Putamen (tissue), 1 donor: ENCODE measurements around the gene SLC9A6.
A peak's percentile ranks its signal among the peaks of the same experiment; 100 is the strongest.

Experiments used
- DNase-seq: peaks from one replicate; pipeline ENCODE4 v3.0.0-alpha.2; 2016; ENCODE audit warnings: low spot score

SLC9A6 gene

DNA sequence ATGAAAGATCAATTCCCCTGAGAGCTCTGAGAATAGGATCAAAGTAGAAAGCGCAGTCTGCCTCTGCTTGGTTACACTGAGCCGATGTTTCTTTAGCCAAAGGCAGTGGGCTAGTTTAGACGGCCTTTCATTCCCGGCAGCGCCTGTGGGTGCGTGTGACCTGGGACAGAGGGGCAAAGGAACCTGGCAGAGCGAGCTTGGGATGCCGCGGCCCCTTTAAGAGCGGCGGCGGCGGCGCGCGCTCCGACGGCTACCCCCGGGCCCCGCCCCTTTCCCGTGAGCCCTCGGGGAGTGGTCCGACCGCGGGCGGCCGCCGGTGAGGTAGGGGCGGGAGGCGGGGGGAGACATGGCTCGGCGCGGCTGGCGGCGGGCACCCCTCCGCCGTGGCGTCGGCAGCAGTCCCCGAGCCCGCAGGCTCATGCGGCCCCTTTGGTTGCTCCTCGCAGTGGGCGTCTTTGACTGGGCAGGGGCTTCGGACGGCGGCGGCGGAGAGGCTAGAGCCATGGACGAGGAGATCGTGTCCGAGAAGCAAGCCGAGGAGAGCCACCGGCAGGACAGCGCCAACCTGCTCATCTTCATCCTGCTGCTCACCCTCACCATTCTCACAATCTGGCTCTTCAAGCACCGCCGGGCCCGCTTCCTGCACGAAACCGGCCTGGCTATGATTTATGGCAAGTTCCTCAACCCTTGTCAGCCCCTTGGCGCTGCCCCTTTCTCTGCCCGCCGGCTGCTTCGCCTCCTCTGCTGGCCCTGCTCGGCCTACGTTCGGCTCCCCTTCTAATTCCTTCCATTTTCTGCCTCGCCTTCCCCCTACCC is at the start of gene SLC9A6:
SLC9A6 (plus strand) TSS at position 279 of the 816 bp plus-strand sequence; CDS start at position 503, 224 bp downstream.
- DNase-seq, result peak; percentile 71

DNA sequence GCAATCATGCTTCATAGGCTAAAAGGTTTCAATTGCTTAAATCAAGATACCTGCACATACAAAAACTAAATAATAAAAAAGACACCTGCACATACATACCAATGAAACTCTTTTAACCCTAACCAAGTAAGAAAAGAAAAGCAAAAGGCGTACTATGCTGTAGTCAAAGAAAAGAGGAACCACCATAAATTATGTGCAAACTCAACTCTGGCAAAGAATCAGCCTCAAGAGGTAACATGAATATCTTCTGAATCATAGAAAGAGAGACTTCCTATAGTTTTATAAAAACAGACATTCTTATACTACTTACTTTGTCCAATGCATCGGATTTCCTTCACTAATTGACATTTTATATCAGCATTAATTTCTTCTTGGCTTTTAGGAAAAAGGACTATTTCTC is 40.7 kb upstream of the SLC9A6 start:
- DNase-seq, result no peak

DNA sequence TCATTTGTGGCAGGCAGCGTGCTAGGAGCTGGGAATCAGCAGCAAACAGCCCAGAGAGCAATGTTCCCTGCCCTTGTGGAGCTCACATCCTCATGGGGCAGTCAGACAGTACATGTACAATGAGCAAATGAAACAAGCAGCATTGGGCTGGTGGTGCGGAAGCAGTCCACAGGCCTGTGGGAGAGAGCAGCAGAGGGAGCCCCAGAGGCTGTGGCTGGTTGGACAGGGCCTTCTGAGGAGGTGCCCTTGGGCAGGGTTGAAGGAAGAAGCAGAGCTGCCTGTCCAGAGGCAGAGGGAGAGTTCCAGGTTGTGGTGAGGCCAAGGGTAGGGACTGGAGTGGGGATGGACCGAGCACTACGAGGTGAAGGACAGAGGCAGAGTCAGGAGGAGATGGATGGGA is 33.9 kb upstream of the SLC9A6 start:
- DNase-seq, result no peak

DNA sequence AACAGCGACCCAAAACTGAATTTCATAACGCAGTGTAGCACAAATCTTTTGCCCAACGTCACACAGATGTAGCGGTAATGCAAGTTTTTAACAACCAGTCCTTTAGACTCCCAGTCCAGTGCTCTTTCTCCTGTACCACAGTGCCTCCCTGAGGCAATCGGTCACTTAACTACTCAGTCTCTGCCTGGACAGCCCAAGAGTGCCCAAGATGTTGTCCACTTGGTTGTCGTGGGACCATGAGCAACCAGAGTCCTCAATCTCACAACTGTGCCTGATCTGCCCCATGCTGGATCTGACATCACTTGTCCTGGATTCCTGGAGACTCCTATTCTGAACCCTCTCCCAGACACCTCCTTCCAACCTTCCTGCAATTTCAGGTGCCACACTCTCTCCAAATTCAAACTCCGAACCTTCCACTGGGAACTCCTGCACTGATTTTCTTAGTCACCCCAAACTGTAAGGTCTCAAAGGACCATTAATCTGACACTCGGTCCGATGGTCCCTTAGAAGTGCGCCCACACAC is 12.1 kb upstream of the SLC9A6 start:
- no peak for DNase-seq

DNA sequence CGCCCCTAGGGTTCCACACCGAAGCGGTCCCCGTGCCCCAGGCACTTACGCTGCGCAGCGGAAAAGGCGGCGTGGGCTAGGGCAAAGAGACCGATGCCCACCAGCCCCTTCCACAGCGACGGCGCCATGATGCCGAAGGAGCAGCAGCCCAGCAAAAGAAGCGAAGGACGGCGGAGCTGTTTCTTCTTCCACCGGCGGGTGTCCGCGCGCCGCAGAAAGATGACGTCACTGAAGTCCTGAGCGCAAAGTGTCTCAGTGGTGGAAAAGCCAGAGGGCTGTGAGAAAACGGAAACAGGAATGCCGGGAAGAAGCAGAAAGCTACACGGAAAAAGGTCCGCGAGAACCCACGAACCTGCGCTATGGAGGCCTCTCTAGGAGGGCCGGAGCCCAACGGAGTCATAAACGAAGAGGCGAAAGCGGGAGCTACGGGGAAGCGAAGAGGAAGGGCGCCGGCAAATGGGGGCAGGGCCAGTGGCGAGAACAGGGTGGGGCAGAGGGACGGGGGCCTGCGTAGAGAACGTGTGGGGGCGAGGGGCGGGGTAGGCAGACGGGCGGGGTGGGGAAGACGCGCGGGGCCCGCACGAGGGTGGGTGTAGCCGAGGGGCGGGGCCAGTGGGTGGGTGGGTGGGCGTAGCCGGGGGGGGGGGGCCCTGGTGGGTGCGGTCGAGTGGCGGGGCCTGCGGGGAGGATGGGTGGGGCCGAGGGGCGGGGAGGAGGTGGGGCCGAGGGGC is 11.5 kb upstream of the SLC9A6 start, which contains the start of gene MMGT1:
MMGT1 (minus strand) TSS at position 441 of the 731 bp plus-strand sequence; CDS start at position 128, 313 bp downstream.
- DNase-seq, result peak; percentile 80

DNA sequence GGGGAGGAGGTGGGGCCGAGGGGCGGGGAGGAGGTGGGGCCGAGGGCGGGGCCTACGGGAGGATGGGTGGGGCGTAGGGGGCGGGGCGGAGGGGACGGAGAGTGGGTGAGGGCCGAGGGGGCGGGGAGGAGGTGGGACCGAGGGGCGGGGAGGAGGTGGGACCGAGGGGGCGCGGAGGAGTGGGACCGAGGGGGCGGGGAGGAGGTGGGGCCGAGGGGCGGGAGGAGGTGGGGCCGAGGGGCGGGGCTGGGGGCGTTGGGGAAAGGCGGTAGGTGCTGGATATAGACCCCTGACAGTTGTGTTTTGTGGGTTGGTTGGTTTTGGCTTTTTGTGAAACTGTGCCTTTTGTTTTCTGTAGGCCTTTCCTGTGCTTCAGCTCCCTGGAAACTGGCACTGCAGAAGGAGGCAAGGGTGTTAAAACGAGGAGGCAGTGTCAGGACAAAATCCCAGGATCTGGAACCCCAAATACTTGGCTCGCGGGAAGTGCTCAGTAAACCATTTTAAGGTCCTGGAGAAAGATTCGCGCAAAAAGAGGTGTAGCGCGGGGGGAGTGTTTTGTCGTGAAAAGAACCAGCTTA is 10.9 kb upstream of the SLC9A6 start:
- peak; percentile 72 for DNase-seq

DNA sequence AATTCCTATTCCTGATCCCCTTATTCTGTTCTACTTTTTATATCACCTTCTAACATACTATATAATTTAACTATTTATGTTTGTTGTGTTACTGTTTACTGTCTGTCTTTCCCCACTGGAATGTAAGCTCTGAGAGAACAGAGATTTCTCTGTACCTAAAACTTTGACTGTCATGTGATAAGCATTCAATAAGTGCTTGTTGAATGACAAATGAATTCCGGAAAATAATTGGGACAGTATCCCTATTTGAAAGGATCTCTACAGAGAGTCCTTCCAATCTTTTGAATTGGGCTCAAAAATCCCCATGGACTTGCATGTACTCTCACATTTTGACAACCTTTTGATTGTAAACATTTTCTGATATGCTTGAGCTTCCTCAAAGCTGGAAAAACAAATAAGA is 9.8 kb upstream of the SLC9A6 start:
- DNase-seq, result no peak

DNA sequence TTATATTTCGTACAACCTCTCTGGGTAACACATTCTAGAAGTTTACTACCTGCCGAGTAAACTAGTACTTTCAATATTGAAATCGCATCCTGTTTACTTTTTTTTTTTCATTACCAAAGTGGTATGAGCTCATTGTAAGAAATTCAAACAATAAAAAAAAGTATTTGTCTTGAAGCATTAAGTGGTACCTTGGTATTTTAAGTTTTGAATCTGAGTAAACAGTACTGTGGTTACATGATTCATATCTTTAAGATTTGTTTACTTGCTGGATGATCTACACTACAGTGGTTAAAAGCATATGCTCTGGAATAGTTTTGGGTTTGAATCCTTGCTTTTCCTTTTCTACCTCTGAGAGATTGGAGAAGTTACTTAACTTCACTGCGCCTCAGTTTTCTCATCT is 7.6 kb upstream of the SLC9A6 start:
- no peak for DNase-seq

DNA sequence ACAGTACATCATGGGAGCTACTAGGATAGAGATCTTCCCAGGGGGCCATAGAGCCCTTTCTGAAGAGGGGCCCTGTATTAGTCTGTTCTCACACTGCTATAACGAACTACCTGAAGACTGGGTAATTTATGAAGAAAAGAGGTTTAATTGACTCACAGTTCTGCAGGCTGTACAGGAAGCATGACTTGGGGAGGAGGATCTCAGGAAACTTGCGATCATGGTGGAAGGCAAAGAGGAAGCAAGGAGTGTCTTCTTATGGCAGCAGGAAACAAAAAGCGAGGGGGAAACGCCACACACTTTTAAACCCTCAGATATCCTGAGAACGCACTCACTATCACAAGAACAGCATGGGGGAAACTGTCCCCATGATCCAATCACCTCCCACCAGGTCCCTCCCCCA is 4.2 kb upstream of the SLC9A6 start:
- no peak for DNase-seq

DNA sequence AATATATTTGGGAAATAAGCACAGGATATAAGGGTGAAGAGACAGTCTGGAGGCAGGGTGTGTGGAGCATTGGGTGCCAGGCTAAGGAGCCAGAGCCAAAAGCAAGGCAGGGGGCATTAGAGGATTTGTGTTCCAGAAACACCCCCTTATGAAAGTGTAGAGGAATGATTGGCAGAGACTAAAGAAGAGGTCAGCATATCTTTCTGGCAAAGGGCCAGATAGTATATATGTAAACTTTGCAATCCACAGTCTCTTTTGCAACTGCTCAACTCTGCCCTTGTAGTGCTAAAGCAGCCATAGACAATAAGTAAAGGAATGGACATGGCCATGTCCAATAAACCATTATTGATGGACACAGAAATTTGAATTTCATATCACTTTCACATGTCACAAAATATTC is 3.6 kb upstream of the SLC9A6 start:
- DNase-seq, result no peak

DNA sequence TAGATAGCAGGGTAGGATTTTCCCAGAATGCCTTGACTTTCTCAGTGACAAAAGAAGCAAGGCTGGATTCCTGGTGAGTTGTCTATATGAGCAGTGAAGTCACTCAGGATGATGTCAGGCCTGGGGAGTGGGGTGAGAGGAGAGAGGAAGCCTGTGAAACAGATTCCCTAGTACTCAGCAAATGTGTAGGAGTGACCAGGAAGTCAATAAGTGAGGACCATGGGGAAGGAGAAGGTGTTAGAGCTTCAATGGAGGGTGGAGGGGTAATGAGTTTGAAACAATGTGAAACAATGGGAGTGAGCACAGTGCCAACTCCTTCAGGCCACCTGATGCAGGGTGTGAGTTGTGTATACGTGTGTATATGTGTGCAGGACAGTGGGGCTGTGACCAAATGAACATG is 2.4 kb upstream of the SLC9A6 start:
- DNase-seq, result no peak

DNA sequence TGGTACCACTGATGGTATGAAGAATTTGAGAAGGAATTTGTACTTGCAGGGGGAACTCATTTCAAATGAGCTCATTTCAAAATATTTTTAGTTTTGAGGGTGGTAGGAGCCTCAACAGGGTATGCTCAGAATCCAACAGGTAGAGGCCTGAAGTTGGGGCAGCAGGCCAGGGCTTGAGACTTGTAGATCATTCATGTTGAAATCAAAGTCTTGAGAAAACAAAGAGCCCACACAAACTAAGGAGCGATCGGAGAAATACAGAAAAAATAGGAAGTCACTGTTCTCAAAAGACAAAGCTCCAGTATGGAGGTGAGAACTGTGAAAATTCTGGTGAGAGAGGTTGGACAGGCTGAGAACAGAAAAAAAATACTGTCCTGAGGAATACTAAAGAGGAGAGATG is 979 bp upstream of the SLC9A6 start:
- DNase-seq, result no peak

DNA sequence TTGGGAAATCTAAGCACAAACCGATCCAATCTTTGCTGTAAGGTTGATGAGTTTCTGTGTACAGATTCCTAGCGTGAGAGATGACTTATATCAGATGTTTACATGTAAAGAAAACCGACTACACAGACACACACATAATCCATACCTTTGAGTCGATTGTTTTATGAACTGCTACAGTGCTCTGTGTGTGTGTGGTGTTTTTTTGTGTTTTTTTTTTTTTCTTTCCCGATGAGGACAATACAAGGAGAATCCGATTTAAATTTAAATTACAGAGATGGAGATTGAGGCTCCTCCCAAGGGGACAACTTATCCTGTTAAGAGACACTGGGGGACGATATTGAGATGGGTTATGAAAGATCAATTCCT is 461 bp upstream of the SLC9A6 start:
- no peak for DNase-seq

DNA sequence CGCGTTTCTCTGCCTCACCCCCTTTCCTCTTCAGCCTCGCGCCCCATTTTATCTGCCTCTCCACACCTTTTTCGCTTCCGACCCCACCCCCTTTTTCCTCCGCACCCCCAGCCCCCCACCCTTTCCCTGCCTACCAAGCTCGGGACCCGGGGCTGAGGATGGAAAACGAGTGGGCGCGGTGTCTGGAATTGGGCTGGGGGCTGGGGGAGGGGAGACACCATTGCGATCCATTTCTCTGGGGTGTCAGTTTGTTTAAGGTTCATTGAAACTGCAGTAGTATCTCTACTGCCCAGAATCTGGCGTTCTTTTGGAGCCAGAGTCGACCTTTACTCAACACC is 707 bp downstream of the SLC9A6 start:
- DNase-seq, result no peak

DNA sequence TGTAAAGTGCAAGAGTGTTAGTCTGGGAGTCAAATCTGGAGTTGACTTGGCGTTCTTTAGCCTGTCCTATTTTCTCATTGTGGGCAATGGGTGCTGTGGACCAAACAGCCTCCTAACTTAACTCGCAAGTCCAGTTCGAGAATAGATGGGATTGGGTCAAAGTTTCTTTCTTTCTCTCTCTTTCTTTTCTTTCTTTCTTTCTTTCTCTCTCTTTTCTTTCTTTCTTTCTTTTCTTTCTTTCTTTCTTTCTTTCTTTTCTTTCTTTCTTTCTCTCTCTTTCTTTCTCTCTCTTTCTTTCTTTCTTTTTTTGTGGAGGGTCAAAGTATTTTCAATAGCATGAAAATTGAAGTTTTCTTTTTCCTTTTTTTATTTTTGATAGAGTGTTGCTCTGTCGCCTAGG is 3.0 kb downstream of the SLC9A6 start:
- DNase-seq, result no peak

DNA sequence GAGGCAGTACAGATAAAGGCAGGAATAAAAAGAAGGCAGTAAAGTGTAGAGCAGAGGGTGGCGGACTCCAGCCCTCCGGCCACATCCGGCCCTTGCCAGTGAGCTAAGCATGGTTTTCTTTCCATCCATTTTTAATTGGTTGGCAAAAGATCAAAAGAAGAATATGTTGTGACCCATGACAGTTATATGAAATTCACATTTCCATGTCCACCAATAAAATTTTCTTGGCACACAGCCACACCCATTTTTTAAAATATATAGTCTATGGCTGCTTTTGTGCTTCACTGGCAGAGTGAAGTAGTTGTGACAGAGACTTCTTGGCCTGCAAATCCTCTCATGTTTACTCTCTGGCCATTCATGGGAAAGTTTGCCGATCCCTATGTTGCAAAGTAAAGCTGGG is 29.8 kb downstream of the SLC9A6 start:
- no peak for DNase-seq

DNA sequence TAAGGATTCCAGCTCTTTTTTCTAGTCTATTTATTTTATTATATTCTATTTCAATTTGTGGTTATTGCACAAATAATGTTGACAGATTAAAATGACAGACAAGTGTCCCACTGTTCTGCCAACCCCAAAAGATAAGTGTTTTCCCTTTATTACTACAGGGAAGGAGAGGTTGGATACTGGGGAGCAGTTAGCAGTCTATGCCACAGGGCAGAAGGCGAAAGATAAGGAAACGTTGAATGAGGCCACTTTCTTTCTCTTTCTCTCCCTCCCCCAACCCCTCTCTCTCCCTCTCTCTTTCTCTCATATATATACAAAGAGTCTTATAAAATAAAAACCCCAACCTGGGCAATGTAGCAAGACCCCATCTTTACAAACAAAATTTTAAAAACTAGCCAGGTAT is 31.6 kb downstream of the SLC9A6 start:
- DNase-seq, result no peak

DNA sequence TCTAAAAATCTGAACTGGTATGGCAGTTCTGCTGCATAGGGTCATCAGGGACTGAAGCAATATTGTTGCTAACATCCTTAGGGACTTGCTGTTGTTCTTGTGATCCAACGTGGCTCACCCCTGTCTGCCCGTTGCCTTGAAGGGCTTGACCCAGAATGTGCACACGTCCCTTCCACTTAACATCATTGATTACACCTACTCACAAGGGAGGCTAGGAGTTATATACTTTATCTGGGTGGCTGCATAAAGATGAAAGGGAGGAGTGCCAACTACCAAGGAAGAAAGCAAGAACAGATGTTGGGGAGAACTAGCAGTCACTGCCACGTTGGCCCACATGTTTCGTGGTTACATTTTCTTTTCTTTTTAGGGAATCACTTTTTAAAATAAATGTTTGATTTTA is 34.0 kb downstream of the SLC9A6 start:
- DNase-seq, result no peak

DNA sequence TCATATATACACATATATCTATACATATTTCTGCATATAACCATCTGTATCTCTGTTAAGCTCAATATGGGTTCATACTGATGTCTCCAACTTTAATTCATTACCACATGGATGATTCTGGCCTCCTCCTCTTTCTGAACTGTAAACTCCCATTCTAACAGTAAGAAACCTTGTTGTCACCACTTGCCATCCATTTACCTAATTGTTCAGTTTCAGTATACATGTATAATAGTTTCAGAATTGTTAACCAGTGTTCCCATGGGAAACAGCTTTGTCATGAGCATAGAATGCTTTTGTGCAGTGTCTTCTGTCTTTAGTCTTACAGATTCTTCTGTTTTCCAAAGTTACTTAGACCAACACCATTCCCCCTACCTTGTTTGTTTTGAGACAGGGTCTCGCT is 35.9 kb downstream of the SLC9A6 start:
- DNase-seq, result no peak

DNA sequence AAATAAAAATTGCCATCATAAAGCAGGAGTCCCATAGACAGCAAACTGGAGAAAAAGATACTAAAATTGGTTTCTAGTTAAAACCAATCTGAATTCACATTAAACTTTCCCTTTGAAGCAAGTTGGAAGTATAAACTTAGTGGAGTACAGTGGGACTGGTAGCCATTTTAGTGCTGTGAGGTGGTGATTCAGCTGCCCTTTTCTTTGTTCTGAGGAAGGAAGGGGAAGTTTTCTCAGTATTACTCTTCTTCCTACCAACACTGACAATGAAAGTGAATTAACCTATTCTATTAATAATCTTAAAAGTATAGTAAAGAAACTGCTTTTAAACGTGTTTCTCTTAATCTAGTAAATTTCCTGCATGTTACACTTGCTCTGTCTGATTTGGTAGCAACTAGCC is 36.7 kb downstream of the SLC9A6 start:
- no peak for DNase-seq

DNA sequence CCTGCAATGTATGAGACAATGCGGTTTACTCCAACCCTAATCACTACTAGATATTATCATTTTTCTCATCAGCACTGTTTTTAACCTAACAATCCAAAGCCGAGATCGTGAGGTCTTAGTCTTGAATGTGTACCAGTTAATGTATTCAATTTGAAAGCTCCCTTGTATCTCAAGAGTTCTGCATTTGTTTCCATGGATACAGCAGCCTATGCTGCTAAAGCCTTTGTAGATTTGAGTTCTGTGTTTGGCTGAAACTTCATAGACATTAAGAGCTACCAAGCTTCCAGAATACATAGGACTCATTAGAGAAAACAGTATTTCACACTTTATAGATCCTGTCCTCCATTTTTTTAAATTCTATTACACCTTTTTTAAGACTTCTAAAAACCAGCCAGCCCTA is 39.9 kb downstream of the SLC9A6 start:
- no peak for DNase-seq

DNA sequence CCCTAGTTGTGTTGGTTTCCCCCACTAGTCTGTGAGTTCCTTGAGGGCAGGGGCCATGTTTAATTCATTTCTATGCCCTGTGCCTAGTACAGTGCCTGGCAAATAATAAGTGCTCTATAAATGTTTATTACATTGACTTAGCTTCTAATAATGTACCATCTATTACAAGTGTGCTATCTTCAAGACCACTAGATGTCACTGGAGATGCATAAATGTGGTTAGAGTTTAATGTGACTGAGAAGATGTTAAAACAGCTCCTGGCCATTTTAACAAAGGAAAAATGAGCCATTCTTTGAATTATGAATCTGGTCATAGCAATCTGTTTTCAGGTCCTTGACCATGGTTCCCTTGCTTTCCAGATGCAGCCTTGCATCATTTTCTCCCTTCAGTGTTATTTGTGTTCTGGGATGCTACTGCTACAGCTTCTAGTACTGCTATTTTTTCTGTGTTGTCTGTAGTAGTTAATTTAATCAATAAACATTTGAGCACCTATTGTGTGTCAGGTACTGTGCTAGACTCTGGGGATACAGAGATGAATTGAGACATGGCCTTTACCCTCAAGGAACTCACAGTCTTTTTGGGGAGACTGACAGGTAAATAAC is 43.2 kb downstream of the SLC9A6 start:
- DNase-seq, result peak; percentile 1

DNA sequence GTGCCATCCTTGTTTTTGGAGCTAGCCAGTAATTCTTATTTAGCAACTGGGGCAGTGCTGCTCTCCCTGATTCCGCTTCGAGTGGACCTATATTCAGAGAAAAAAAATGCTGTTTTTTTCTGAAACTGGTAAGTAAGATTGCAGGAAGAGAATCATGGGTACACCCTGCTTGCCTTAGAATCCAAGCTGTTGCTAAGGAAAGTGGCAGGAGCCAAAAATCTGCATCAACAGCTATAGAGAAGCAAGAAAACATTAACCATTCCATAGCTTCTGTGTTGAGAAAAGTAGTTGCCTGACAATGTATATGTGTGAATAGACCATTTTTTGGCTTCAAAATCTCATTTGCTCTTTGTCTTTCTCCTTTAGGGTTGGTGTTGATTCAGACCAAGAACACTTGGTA is 44.5 kb downstream of the SLC9A6 start:
- DNase-seq, result no peak
